ENCODE data around the gene MUC5AC.

The MUC5AC gene

GRCh38 chr11:1205121-1205986 lies 47.6 kb downstream of the MUC5AC start:
- no peak for DNase-seq (ENCODE audit: extremely low read depth, low read depth)
- TF ChIP-seq CTCF (IDR thresholded peaks at IDR 0.05; ENCODE audit: low read depth, low read length, missing control alignments): no peak

GRCh38 chr11:1205987-1206331 lies 48.2 kb downstream of the MUC5AC start:
- no peak for TF ChIP-seq CTCF (IDR thresholded peaks at IDR 0.05; ENCODE audit: low read depth, low read length, missing control alignments)
- DNase-seq (ENCODE audit: extremely low read depth, low read depth): no peak

More at GRCh38 chr11:1205121-1205986, 47.6 kb downstream of the MUC5AC start:
- no peak overlapping the region for H3K4me3 ChIP-seq (replicated peaks; ENCODE audit: low read depth, low read length)

GRCh38 chr11:1206391-1207271 lies 48.9 kb downstream of the MUC5AC start:
- H3K4me3 ChIP-seq (replicated peaks; ENCODE audit: low read depth, low read length): no peak overlapping the region
- no peak for DNase-seq (ENCODE audit: extremely low read depth, low read depth)
- no peak for TF ChIP-seq CTCF (IDR thresholded peaks at IDR 0.05; ENCODE audit: low read depth, low read length, missing control alignments)

More at GRCh38 chr11:1205987-1206331, 48.2 kb downstream of the MUC5AC start:
- H3K4me3 ChIP-seq (replicated peaks; ENCODE audit: low read depth, low read length): no peak overlapping the region

GRCh38 chr11:1207401-1208143 lies 49.8 kb downstream of the MUC5AC start:
- no peak for TF ChIP-seq CTCF (IDR thresholded peaks at IDR 0.05; ENCODE audit: low read depth, low read length, missing control alignments)
- no peak for DNase-seq (ENCODE audit: extremely low read depth, low read depth)
- no peak overlapping the region for H3K4me3 ChIP-seq (replicated peaks; ENCODE audit: low read depth, low read length)

- no peak for TF ChIP-seq CTCF (IDR thresholded peaks at IDR 0.05; ENCODE audit: low read depth, low read length, missing control alignments)
- no peak for DNase-seq (ENCODE audit: extremely low read depth, low read depth)
- H3K4me3 ChIP-seq (replicated peaks; ENCODE audit: low read depth, low read length): no peak overlapping the region
Observed at GRCh38 chr11:1208144-1208393, 50.3 kb downstream of the MUC5AC start.

GRCh38 chr11:1208394-1209261 lies 50.9 kb downstream of the MUC5AC start:
- no peak for TF ChIP-seq CTCF (IDR thresholded peaks at IDR 0.05; ENCODE audit: low read depth, low read length, missing control alignments)
- no peak for DNase-seq (ENCODE audit: extremely low read depth, low read depth)
- no peak overlapping the region for H3K4me3 ChIP-seq (replicated peaks; ENCODE audit: low read depth, low read length)

Measured in HFF-Myc (cell line).